NCI-H2171 (cell line): ENCODE data around the gene KCNA2.

Experiments used
- DNase-seq: peaks from one replicate; lab custom pipeline; 2025; lab: John Stamatoyannopoulos, UW

The KCNA2 gene

GRCh38 chr1:110566836-110567235, 39.3 kb downstream of the KCNA2 start:
- no peak for DNase-seq

- no peak for DNase-seq
These were observed 40.6 kb downstream of the KCNA2 start for GRCh38 chr1:110565565-110565964.

- DNase-seq = no peak
These were observed 43.1 kb downstream of the KCNA2 start for GRCh38 chr1:110563089-110563488.

GRCh38 chr1:110561596-110561995, 44.6 kb downstream of the KCNA2 start:
- DNase-seq = no peak

- no peak for DNase-seq
These were observed 47.0 kb downstream of the KCNA2 start for GRCh38 chr1:110559157-110559556.

GRCh38 chr1:110557481-110557880, 48.7 kb downstream of the KCNA2 start:
- DNase-seq = no peak

GRCh38 chr1:110556471-110556807, 49.7 kb downstream of the KCNA2 start:
- DNase-seq = no peak

- DNase-seq = no peak
These were observed 50.2 kb downstream of the KCNA2 start for GRCh38 chr1:110555807-110556470.

GRCh38 chr1:110554871-110555801, 51.0 kb downstream of the KCNA2 start:
- no peak for DNase-seq

GRCh38 chr1:110551278-110551809, 54.8 kb downstream of the KCNA2 start:
- no peak for DNase-seq

GRCh38 chr1:110549831-110550230, 56.3 kb downstream of the KCNA2 start:
- DNase-seq = no peak

- peak; percentile 9 for DNase-seq
These were observed 57.8 kb downstream of the KCNA2 start for GRCh38 chr1:110548381-110548780.

- DNase-seq = no peak
These were observed 59.1 kb downstream of the KCNA2 start for GRCh38 chr1:110547017-110547416.

- DNase-seq = no peak
These were observed 60.7 kb downstream of the KCNA2 start for GRCh38 chr1:110545492-110545891.

- DNase-seq = no peak
These were observed 61.4 kb downstream of the KCNA2 start for GRCh38 chr1:110544753-110545152.
